GM12878 (cell line): ENCODE results near the gene AQP5. TPM values are rescaled to one million over a fixed set of nuclear protein-coding genes. Genes with fewer than 3 reads are reported as not detected.

ENCODE experiments used
- ATAC-seq: fragments of 200-7000 bp; cut with Tn5 transposase; 3 replicates; pipeline ENCODE4 v1.9.1; 2020; ENCODE audit warnings: mild to moderate bottlenecking, moderate library complexity
- BruUV-seq: library from RNA; stranded (reverse); fragments of 400-500 nt; replicated peaks from 2 replicates; lab custom pipeline; 2021; lab: Mats Ljungman, UMichigan
- CTCF ChIA-PET: fragments of 300-600 bp; sonication (Branson Sonifier 250); formaldehyde crosslinking; extraction: SDS; loops from one replicate; lab custom pipeline; 2021; ENCODE audit warnings: inconsistent platforms; lab: Yijun Ruan, JAX
- POLR2A ChIA-PET: fragments of 350-600 bp; formaldehyde crosslinking; extraction: SDS; loops from one replicate; lab custom pipeline; 2021; ENCODE audit warnings: inconsistent platforms; lab: Charles Lee
- RAD21 ChIA-PET: fragments of 300-600 bp; sonication (Branson Sonifier 250); formaldehyde crosslinking; loops from one replicate; lab custom pipeline; 2023; ENCODE audit warnings: antibody characterized with exemption; ENCODE audit not compliant: unreplicated experiment; lab: Charles Lee
- SMC1A ChIA-PET: fragments of 300-600 bp; sonication (Branson Sonifier 250); formaldehyde crosslinking; loops from one replicate; lab custom pipeline; 2023; ENCODE audit not compliant: unreplicated experiment, uncharacterized antibody; lab: Charles Lee
- DNase-seq: peaks from one replicate; pipeline ENCODE4 v3.0.0-alpha.2; 2011; ENCODE audit warnings: low read depth, low spot score
- FAIRE-seq: peaks from 3 replicates; lab custom pipeline; 2011; peaks lifted over from hg19 to GRCh38; lab: Jason Lieb, UNC
- H2AFZ ChIP-seq: 2 replicates; pipeline ENCODE4 v1.6.0; 2011; ENCODE audit warnings: low read depth, low read length, control low read depth; ENCODE audit not compliant: control insufficient read depth
- H3K27ac ChIP-seq: 2 replicates; pipeline ENCODE4 v1.5.1; 2011; ENCODE audit warnings: control low read depth; ENCODE audit not compliant: control insufficient read depth, insufficient read depth
- H3K27me3 ChIP-seq, 2 experiments: replicated peaks in 1 of 2; 2 replicates each; pipeline versions ENCODE4 v1.6.0 to v1.6.1; 2011; ENCODE audit warnings: low read length in 1 of 2; ENCODE audit not compliant: control insufficient read depth in 2 of 2, insufficient read depth in 2 of 2
- H3K36me3 ChIP-seq, 2 experiments: 2 replicates each; pipeline ENCODE4 v1.5.1; 2011; ENCODE audit warnings: low read length in 1 of 2; ENCODE audit not compliant: control insufficient read depth in 2 of 2, insufficient read depth in 2 of 2
- H3K4me1 ChIP-seq: 2 replicates; pipeline ENCODE4 v1.6.1; 2011; ENCODE audit warnings: mild to moderate bottlenecking, low read length, moderate library complexity, mixed read lengths; ENCODE audit not compliant: control insufficient read depth, insufficient read depth
- H3K4me2 ChIP-seq: 2 replicates; pipeline ENCODE4 v1.6.0; 2011; ENCODE audit warnings: control low read depth; ENCODE audit not compliant: control insufficient read depth, insufficient read depth
- H3K4me3 ChIP-seq: fragments of 200-600 bp; sonication (generic); 2 replicates; pipeline ENCODE4 v1.5.1; 2016
- H3K79me2 ChIP-seq: 2 replicates; pipeline ENCODE4 v1.6.0; 2011; ENCODE audit warnings: low read length; ENCODE audit not compliant: control insufficient read depth, insufficient read depth
- H3K9ac ChIP-seq: 2 replicates; pipeline ENCODE4 v1.8.0; 2011; ENCODE audit warnings: low read length, control low read depth, mixed read lengths; ENCODE audit not compliant: control insufficient read depth, insufficient read depth
- H3K9me3 ChIP-seq: replicated peaks from 3 replicates; pipeline ENCODE4 v1.5.1; 2011; ENCODE audit warnings: mild to moderate bottlenecking, low read length; ENCODE audit not compliant: control insufficient read depth, insufficient read depth
- H4K20me1 ChIP-seq: 2 replicates; pipeline ENCODE4 v1.6.0; 2011; ENCODE audit not compliant: control insufficient read depth, insufficient read depth
- MLLT1 ChIP-seq: fragments of 450-650 bp; IDR thresholded peaks from 2 replicates; pipeline ENCODE4 v1.6.1; 2016; ENCODE audit warnings: mild to moderate bottlenecking
- WGBS: methylation state at CpG from one replicate; pipeline ENCODE4 v1.1.6; 2016; ENCODE audit warnings: low lambda C conversion rate; ENCODE audit not compliant: insufficient replicate concordance, insufficient coverage; ENCODE audit errors: missing lambda C conversion rate; 5-methylcytosine and 5-hydroxymethylcytosine counted together
- in situ Hi-C: fragments of 300-500 bp; cut with MboI; formaldehyde crosslinking; loops from 9 replicates; pipeline ENCODE4 v1.14.3; 2018; ENCODE audit warnings: mixed read lengths
- intact Hi-C: fragments of 100-400 bp; cut with micrococcal nuclease; formaldehyde crosslinking; loops from one replicate; pipeline ENCODE4 v1.14.2; 2022; ENCODE audit not compliant: unreplicated experiment
- polyA plus RNA-seq, 11 experiments: library from polyadenylated mRNA; depleted of rRNA in 4 of 11; unstranded in 6 of 11; stranded (reverse) in 5 of 11; fragments of >200 nt; fragmentation: Nextera tagmentation in 4 of 11; fragmentation: Illumina TruSeq in 1 of 11; extraction: Ambion mirVana in 4 of 11; extraction: Trizol in 1 of 11; gene quantifications; 1 replicate in 1 of 11; 2 replicates in 10 of 11; pipeline versions ENCODE4 v1.2.1 to v1.2.3, GENCODE V29; 2011 to 2016; ENCODE audit warnings: inconsistent platforms in 2 of 11, missing spikeins in 2 of 11, low read depth in 1 of 11
- total RNA-seq, 4 experiments: library from RNA; depleted of rRNA in 3 of 4; stranded (reverse); fragments of >200 nt in 3 of 4; fragmentation: Illumina TruSeq in 1 of 4; extraction: Trizol in 1 of 4; gene quantifications; 2 replicates each; pipeline versions ENCODE4 v1.2.1 to v1.2.3, GENCODE V29; 2013 to 2021
- TF ChIP-seq, protein P1 (sequence below): fragments of 450-650 bp; IDR thresholded peaks from 2 replicates; pipeline ENCODE4 v1.6.1; 2017; ENCODE audit warnings: antibody characterized with exemption, mild to moderate bottlenecking, moderate library complexity

AQP5 gene
- total and polyA plus RNA-seq, 10 of the 15 experiments (the other 5 are each of a cell fraction or from before 2014, with no cell fraction given): not detected

DNA sequence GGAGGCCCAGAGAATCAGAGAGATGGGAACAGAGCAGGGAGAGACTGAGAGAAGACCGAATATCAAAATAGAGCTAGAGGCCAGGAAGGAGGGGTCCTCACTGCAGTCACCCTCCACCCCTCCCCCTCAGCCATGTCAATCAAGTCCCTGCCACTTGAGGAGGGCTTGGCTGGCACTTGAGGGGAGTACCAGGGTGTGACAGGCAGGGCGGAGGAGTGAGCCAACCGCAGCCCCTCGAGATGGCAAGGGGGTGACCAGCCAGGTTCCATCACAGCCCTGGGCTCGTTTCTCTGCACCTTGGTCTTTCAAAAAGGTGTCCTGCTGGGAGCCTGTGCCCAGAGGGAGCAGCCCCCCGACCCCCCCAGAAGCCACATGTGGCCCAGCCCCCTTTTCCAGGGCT lies 4.2 kb downstream of the AQP5 start:
- no peak overlapping the region for H3K4me2 ChIP-seq
- peaks cover 8% of the 10 kb centered on the region for H3K4me1 ChIP-seq
- SMC1A ChIA-PET: interaction anchor here (1.0 to 4.2 kb wide), 8 partner anchors 20 to 963 kb away, joined by 3 to 25 read pairs (median 4); partner anchors contain the start of gene COX14
- peaks cover 5 to 11% of the 10 kb centered on the region in 2 experiments; a peak in 3 of 4 replicates for H3K27me3 ChIP-seq
- POLR2A ChIA-PET: interaction anchor here (0.6 kb wide), 1 partner anchor 207 kb away, joined by 3 read pairs; no protein-coding TSS in a partner anchor
- ATAC-seq: no peak
- H2AFZ ChIP-seq: no peak overlapping the region
- in situ Hi-C loops (no loop called here), intact Hi-C loops (loop anchor here (5.0 kb wide), 1 partner anchor 211 kb away; no protein-coding TSS in a partner anchor)
- H3K27ac ChIP-seq: no peak overlapping the region
- H4K20me1 ChIP-seq: no peaks in the 10 kb centered on the region
- no peak for DNase-seq
- no peak for TF ChIP-seq MLLT1
- TF ChIP-seq, protein P1, sequence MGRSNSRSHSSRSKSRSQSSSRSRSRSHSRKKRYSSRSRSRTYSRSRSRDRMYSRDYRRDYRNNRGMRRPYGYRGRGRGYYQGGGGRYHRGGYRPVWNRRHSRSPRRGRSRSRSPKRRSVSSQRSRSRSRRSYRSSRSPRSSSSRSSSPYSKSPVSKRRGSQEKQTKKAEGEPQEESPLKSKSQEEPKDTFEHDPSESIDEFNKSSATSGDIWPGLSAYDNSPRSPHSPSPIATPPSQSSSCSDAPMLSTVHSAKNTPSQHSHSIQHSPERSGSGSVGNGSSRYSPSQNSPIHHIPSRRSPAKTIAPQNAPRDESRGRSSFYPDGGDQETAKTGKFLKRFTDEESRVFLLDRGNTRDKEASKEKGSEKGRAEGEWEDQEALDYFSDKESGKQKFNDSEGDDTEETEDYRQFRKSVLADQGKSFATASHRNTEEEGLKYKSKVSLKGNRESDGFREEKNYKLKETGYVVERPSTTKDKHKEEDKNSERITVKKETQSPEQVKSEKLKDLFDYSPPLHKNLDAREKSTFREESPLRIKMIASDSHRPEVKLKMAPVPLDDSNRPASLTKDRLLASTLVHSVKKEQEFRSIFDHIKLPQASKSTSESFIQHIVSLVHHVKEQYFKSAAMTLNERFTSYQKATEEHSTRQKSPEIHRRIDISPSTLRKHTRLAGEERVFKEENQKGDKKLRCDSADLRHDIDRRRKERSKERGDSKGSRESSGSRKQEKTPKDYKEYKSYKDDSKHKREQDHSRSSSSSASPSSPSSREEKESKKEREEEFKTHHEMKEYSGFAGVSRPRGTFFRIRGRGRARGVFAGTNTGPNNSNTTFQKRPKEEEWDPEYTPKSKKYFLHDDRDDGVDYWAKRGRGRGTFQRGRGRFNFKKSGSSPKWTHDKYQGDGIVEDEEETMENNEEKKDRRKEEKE: no peak
- 18% methylated on average over 6 of the region's 6 CpGs for WGBS
- H3K36me3 ChIP-seq: no peaks in the 10 kb centered on the region
- FAIRE-seq: no peak
- CTCF ChIA-PET: interaction anchor here (0.6 to 5.9 kb wide), 20 partner anchors 8 to 394 kb away, joined by 3 to 121 read pairs (median 11); partner anchors contain the start of gene AQP2
- RAD21 ChIA-PET: interaction anchor here (1.0 to 5.1 kb wide), 8 partner anchors 10 to 196 kb away, joined by 3 to 74 read pairs (median 4); no protein-coding TSS in a partner anchor
- H3K9ac ChIP-seq: no peak overlapping the region
- no peaks in the 10 kb centered on the region; the same call in 2 of the 3 replicates for H3K9me3 ChIP-seq
- no TSS peak for BruUV-seq
- H3K79me2 ChIP-seq: no peaks in the 10 kb centered on the region
- H3K4me3 ChIP-seq: no peak overlapping the region
